Gastrocnemius medialis (tissue), 4 donors: Measurements from ENCODE around the gene PTPRN2.

Source experiments
- CTCF ChIP-seq, 5 experiments: fragments of 450-650 bp in 3 of 5; fragments of 200-600 bp in 2 of 5; sonication (generic) in 2 of 5; IDR thresholded peaks in 4 of 5; conservative IDR thresholded peaks in 1 of 5; 1 replicate in 4 of 5; 2 replicates in 1 of 5; pipeline ENCODE4 v1.5.1; 2016 to 2019; ENCODE audit warnings: antibody characterized with exemption in 5 of 5, mild to moderate bottlenecking in 3 of 5, moderate library complexity in 3 of 5
- POLR2A ChIP-seq, 2 donors: fragments of 450-650 bp; IDR thresholded peaks; one replicate each; pipeline ENCODE4 v1.6.1; 2017; ENCODE audit warnings: antibody characterized with exemption in 2 of 2, mild to moderate bottlenecking in 2 of 2, moderate library complexity in 2 of 2

DNA sequence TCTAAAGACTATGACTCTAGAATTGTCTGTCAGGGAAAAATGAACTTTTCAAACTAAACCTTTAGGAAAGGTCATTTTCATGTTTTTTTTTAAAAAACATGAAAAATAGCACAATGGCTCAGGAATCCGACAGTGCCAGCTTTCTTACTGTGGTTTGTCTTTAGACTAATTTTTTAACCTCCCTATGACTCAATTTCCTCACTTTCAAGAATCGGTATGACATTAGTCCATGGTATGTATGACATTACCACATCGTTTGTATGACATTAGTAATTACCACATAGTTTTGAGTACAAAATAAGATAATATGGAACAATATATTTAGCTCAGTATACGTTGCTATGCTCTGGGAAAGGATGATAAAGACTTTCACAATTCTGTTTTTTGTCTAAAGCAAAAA, 383.2 kb downstream of the PTPRN2 start:
- TF ChIP-seq CTCF (IDR thresholded peaks at IDR 0.05 in 4 of 5, conservative IDR thresholded peaks at IDR 0.05 in 1 of 5) = no peak
- TF ChIP-seq POLR2A (IDR thresholded peaks at IDR 0.05) = no peak
